ENCODE results near the gene ATP10A.
A peak's percentile ranks its signal among the peaks of the same experiment; 100 is the strongest.
"Not testable (repeated sequence)": the region's sequence is repeated elsewhere in the genome, so short reads cannot be mapped to it uniquely, and the experiment has no call there.

The ATP10A gene

GRCh38 chr15:25767356-25768151, 95.6 kb downstream of the ATP10A start:
- no peak for DNase-seq

GRCh38 chr15:25766417-25766816, 96.7 kb downstream of the ATP10A start:
- no peak for DNase-seq

DNA sequence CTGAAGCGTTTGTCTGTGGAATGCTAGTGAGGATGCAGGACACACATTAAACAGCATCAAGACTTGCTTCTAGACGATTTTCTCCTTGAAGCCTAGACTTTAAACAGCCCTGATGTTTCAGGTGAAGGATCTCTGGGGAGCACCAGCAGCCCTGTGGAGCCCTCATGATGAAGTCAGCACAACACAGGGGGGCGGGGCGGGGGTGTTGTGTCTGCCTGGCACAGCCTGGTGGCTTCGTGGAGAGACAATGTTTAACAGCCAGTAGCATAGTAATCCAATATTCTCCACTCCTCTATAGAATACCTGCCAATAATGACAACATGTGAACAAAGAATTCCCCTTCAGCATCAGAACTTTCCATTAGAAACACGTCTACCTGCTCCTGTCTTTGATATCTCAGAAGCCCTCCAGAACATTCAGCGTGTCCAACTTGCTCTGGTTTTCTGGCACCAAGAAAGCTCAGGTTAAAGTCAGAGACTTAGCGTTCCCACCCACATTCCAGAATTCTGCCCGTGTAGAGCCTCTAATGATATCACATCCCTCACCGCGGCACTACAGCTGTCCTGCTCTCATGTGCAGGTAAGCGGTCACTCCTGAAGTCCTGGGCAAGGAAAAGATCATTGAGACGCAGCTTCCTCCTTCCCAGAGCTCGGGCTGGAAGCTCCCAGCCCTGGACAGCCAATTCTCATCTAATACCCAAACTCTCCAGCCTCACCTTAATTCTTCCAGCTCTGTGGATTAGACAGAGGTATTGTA, 98.0 kb downstream of the ATP10A start:
- no peak for DNase-seq

GRCh38 chr15:25763954-25764353, 99.2 kb downstream of the ATP10A start:
- DNase-seq: no peak

- no peak for DNase-seq
Measured at GRCh38 chr15:25763331-25763751, 99.8 kb downstream of the ATP10A start.

- DNase-seq: no peak
Measured at GRCh38 chr15:25761971-25762662, 101.0 kb downstream of the ATP10A start.

DNA sequence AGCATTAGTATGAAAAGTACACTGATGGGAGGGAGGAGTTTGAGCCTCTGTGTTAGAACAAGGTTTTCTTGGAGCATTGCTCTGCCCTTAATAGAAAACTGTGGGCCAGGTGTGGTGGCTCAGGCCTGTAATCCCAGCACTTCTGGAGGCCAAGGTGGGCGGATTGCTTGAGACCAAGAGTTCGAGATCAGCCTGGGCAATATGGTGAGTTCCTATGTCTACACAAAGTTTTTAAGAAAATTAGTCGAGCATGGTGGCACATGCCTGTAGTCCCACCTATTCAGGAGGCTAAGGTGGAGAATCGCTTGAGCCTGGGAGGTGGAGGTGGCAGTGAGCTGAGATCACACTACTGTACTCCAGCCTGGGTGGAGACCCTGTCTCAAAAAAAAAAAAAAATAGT, 103.7 kb downstream of the ATP10A start:
- no peak for DNase-seq

DNA sequence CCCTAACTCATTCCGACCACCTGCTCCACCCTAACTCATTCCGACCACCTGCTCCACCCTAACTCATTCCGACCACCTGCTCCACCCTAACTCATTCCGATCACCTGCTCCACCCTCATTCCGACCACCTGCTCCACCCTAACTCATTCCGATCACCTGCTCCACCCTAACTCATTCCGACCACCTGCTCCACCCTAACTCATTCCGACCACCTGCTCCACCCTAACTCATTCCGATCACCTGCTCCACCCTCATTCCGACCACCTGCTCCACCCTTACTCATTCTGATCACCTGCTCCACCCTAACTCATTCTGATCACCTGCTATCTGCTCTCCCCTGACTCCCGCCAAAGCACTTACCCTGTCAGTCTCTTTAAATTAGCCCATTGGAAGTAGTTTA, 104.5 kb downstream of the ATP10A start:
- DNase-seq: not testable (repeated sequence)

- no peak for DNase-seq
Measured at GRCh38 chr15:25743548-25744275, 119.4 kb downstream of the ATP10A start.

GRCh38 chr15:25742776-25743547, 120.2 kb downstream of the ATP10A start:
- no peak for DNase-seq

DNA sequence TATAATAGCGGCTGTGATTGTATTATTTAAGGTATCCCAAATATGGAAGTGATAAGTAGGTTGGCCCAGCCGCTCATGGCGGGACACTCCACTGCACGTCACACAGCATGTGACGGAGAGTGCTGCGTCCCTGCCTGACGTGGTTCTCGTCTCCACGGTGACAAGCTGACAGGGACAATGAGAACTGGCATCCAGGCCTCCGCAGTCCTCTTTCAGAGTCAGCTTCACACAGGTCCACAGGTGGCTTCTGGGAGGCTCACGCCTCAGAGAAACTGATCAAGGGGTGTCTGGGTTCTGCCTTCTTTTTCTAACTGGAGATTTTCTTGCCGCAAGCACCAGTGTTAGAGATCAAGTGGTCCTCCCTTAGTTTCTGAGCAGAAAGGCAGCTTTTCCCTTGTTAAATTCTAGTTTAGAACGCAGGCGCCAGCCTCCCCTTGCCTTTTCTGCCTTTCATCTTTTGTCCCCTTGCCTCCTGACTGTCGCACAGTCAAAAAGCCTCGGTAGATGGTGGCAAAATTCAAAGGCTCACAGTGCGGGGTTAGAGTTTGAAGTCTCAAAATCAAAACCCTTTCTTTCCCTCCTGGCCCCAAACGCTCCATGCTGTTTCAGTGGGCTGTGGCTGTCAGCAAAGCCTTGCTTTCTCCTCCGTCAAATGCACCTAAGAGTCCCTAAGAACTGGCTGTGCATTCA, 120.9 kb downstream of the ATP10A start:
- no peak for DNase-seq

DNA sequence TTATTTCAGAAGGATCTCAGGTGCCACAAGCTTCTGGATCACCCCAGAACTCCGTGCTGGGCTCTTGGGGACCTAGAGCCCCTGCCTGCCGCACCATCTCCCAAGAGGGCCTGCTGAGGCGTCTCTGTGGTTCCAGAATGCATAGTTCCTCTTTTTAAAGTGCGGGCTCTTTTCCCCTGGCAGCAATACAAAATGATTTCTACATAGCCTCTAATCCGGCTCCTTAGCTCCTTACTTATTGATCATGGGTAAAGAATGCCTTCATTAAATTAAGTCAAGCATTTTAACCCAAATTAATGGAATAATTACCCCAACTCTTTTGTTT, 121.9 kb downstream of the ATP10A start:
- no peak for DNase-seq

GRCh38 chr15:25740383-25741255, 122.5 kb downstream of the ATP10A start:
- no peak for DNase-seq

DNA sequence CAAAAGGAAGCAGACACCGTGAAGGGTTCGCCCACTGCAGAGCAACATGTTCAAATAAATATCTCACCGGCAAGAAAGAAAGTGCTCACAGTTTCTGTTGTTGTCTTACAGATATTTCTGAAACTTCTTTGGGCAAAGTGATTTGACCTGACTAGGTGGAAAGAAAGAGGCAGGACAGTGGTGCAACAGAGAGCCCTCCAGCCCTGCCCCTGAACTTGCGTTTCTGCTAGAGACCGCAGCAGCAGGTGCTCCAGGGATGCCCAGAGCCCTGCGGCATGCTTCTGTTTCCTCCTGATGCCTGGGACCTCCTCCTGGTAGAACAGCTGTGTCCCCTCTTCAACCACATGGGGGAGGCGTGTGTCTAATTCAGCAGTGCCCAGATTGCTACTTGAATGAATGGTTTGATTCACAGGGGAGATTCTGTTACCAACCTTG, 123.4 kb downstream of the ATP10A start:
- DNase-seq: peak; percentile 26

DNA sequence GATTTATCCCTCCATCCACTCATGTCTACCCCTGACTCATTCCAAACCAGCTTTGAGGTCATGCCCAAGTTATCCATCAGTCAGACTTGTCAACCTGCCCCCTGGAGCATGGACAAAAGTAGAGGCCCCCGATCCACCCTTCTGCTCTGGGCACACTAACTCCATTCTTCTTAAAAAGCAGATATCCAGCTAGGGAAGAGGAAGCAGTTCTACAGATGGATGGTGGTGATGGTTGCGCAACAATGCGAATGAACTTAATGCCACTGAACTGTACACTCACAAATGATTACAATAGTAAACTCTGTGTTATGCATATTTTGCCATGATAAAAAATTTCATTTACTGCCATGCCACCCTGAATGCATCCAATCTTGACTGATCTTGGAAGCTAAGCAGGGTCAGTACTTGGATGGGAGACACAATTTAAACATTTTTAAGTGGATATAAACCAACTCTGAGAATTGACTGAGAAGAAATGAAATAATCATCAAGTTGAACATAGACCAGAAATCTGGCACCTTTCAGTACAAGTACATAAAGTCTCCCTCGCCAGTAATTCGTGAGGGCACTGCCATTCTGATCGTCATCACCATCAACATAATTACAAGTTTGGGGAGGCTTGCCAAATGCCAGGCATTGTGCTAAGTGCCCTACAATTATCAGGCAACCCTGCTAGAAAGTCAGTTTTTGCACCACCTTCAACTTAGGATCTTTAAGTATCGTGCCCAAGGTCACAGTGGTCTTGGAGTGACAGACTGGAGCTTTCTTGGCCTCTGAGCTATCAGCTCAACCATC, 124.8 kb downstream of the ATP10A start:
- DNase-seq: peak; percentile 69

GRCh38 chr15:25737218-25737643, 125.9 kb downstream of the ATP10A start:
- DNase-seq: no peak

- DNase-seq: no peak
Measured at GRCh38 chr15:25736461-25736860, 126.7 kb downstream of the ATP10A start.

- no peak for DNase-seq
Measured at GRCh38 chr15:25735550-25736384, 127.4 kb downstream of the ATP10A start.

Data from NCI-H1105 treated with DMSO at 0.1 percent for 48 hours (cell line).